Lung (tissue), 12 donors: Measurements from ENCODE around the gene NINL. TPM values are rescaled to one million over a fixed set of nuclear protein-coding genes. Genes with fewer than 3 reads are reported as not detected.
A peak's percentile ranks its signal among the peaks of the same experiment; 100 is the strongest.

ENCODE experiments used
- ATAC-seq: fragments of 200-7000 bp; cut with Tn5 transposase; one replicate; pipeline ENCODE4 v1.9.1; 2020; ENCODE audit warnings: moderate number of reproducible peaks; ENCODE audit not compliant: insufficient read depth, low FRiP score
- DNase-seq, 3 donors: peaks; one replicate each; pipeline ENCODE4 v3.0.0-alpha.2; 2013 to 2017
- H3K27ac ChIP-seq, 2 donors: one replicate each; pipeline ENCODE4 v1.5.1; 2013; ENCODE audit warnings: mild to moderate bottlenecking in 2 of 2, moderate library complexity in 2 of 2, control low read depth in 1 of 2, inconsistent platforms in 1 of 2, low read depth in 1 of 2, low read length in 1 of 2
- H3K27me3 ChIP-seq, 3 donors: one replicate each; pipeline ENCODE4 v1.5.1; 2013; ENCODE audit warnings: low read length in 2 of 3; ENCODE audit not compliant: control insufficient read depth in 3 of 3, insufficient read depth in 3 of 3
- H3K36me3 ChIP-seq, 4 donors: one replicate each; pipeline ENCODE4 v1.5.1; 2013; ENCODE audit warnings: low read length in 4 of 4, mild to moderate bottlenecking in 1 of 4, moderate library complexity in 1 of 4; ENCODE audit not compliant: control insufficient read depth in 4 of 4, insufficient read depth in 4 of 4
- H3K4me1 ChIP-seq, 5 donors: one replicate each; pipeline ENCODE4 v1.5.1; 2013; ENCODE audit warnings: low read length in 5 of 5, mild to moderate bottlenecking in 2 of 5, moderate library complexity in 1 of 5; ENCODE audit not compliant: control insufficient read depth in 5 of 5, insufficient read depth in 5 of 5
- H3K4me3 ChIP-seq: one replicate; pipeline ENCODE4 v1.5.1; 2013; ENCODE audit warnings: mild to moderate bottlenecking, control low read depth, moderate library complexity
- H3K9ac ChIP-seq, 2 donors: one replicate each; pipeline ENCODE4 v1.5.1; 2013; ENCODE audit warnings: low read length in 2 of 2, control low read depth in 1 of 2; ENCODE audit not compliant: insufficient read depth in 1 of 2
- H3K9me3 ChIP-seq, 4 donors: one replicate each; pipeline ENCODE4 v1.5.1; 2013; ENCODE audit warnings: low read length in 3 of 4, mild to moderate bottlenecking in 1 of 4, moderate library complexity in 1 of 4; ENCODE audit not compliant: control insufficient read depth in 4 of 4, insufficient read depth in 3 of 4
- WGBS, 2 donors: extraction: QIAGEN DNeasy Blood & Tissue Kit; methylation state at CpG; one replicate each; pipeline ENCODE4 v1.1.7; 2013; 5-methylcytosine and 5-hydroxymethylcytosine counted together
- polyA plus RNA-seq, 2 donors: library from polyadenylated mRNA; stranded (reverse); fragments of 200-250 nt; gene quantifications; one replicate each; pipeline ENCODE4 v1.2.1, GENCODE V29; 2013
- total RNA-seq, 2 donors: library from RNA; depleted of rRNA in 1 of 2; stranded (reverse); fragments of >200 nt in 1 of 2; gene quantifications; one replicate each; pipeline ENCODE4 v1.2.1, GENCODE V29; 2014 to 2021
- TF ChIP-seq, protein P1 (sequence below): IDR thresholded peaks from 2 replicates; pipeline ENCODE4 v1.5.1; 2012; ENCODE audit warnings: mild to moderate bottlenecking; ENCODE audit errors: control extremely low read depth, extremely low read depth
- donor health status: control.
- donor health status: control.
- donor health status: Bipolar disorder and iron deficiency.
- donor health status: healthy.
- donor health status: DM: yes; HTN: yes; CAD: no.

The NINL gene
- total and polyA plus RNA-seq, 4 donors: 4.5 to 25.9 (median 12.0) TPM

GRCh38 chr20:25471020-25471419 is 114.3 kb downstream of the NINL start:
- Histone ChIP-seq H3K4me1 (no peaks in the 10 kb centered on the region), H3K27ac (no peak overlapping the region), H3K9me3 (peaks cover 0 to 1% (median 0%) of the 10 kb centered on the region in 4 donors), H3K9ac (no peak overlapping the region), H3K4me3 (no peak overlapping the region), H3K36me3 (peaks cover 0 to 26% (median 17%) of the 10 kb centered on the region in 4 donors), H3K27me3 (no peaks in the 10 kb centered on the region)
- TF ChIP-seq, protein P1, sequence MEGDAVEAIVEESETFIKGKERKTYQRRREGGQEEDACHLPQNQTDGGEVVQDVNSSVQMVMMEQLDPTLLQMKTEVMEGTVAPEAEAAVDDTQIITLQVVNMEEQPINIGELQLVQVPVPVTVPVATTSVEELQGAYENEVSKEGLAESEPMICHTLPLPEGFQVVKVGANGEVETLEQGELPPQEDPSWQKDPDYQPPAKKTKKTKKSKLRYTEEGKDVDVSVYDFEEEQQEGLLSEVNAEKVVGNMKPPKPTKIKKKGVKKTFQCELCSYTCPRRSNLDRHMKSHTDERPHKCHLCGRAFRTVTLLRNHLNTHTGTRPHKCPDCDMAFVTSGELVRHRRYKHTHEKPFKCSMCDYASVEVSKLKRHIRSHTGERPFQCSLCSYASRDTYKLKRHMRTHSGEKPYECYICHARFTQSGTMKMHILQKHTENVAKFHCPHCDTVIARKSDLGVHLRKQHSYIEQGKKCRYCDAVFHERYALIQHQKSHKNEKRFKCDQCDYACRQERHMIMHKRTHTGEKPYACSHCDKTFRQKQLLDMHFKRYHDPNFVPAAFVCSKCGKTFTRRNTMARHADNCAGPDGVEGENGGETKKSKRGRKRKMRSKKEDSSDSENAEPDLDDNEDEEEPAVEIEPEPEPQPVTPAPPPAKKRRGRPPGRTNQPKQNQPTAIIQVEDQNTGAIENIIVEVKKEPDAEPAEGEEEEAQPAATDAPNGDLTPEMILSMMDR: no peak
- ATAC-seq (no peak), DNase-seq (no peak)
- 94 to 95% methylated on average over 7 of the region's 7 CpGs for WGBS, 2 donors

DNA sequence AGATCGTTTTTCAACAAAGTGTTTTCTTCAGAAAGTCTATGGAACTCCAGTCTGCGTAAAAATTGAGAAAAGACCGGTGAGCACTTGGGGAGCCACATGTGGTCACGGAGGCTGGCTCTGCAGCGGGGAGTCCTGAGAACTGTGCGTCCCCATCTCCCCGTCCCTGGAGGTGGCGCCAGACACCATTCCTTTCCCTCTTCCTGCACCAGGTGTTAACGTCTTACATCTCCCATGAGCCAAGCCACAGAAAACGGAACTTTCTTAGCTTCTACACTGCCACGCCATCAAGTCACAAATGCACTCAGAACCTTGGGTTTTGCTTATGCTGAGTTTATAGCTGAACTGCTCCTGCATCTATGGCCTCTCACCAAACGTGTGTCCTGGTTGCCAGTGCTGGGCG is 115.3 kb downstream of the NINL start:
- Histone ChIP-seq H3K9ac (no peak overlapping the region), H3K4me1 (no peaks in the 10 kb centered on the region), H3K27me3 (no peaks in the 10 kb centered on the region), H3K9me3 (peaks cover 0 to 1% (median 0%) of the 10 kb centered on the region in 4 donors), H3K36me3 (peaks cover 0 to 30% (median 19%) of the 10 kb centered on the region in 4 donors), H3K4me3 (no peak overlapping the region), H3K27ac (no peak overlapping the region)
- TF ChIP-seq, protein P1: no peak
- 63 to 74% methylated on average over 13 of the region's 13 CpGs for WGBS, 2 donors
- DNase-seq (peak in 2 of 3 donors; percentile 14 to 44), ATAC-seq (no peak)

DNA sequence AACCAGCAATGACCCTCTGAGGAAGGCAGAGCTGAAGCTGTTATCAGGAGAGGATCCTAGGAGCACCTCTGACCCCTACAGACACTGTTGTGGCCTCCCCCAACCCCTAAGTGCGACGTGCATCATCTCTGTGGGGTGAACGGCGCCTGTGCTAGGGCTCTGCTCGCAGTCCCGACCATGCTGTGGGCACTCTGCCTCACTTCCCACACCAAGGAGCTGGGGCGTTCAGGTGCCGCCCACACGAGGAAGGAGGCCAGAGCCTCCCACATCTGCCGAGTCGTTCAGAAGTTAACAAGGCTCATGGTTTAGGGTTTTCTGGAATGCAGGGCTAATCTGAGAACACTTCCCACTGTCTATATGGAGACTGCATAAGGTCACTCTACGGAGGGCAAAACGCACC is 115.8 kb downstream of the NINL start:
- TF ChIP-seq, protein P1: no peak
- Histone ChIP-seq H3K9ac (no peak overlapping the region), H3K4me3 (no peak overlapping the region), H3K27ac (no peak overlapping the region), H3K27me3 (no peaks in the 10 kb centered on the region), H3K9me3 (peaks cover 0 to 1% (median 0%) of the 10 kb centered on the region in 4 donors), H3K36me3 (peaks cover 0 to 30% (median 21%) of the 10 kb centered on the region in 4 donors), H3K4me1 (no peaks in the 10 kb centered on the region)
- WGBS, 2 donors: 89% methylated on average over 13 of the region's 13 CpGs
- DNase-seq: no peak
- no peak for ATAC-seq
